GM12864 (cell line): ENCODE measurements around the gene ACP1.
"Not testable (repeated sequence)": the region's sequence is repeated elsewhere in the genome, so short reads cannot be mapped to it uniquely, and the experiment has no call there.

Source experiments
- DNase-seq: peaks from one replicate; pipeline ENCODE4 v3.0.0-alpha.2; 2011; ENCODE audit warnings: low read depth
- H3K4me3 ChIP-seq: 2 replicates; pipeline ENCODE4 v1.5.1; 2011; ENCODE audit warnings: mild to moderate bottlenecking, low read depth, low read length, control low read depth
- CTCF ChIP-seq: IDR thresholded peaks from 2 replicates; pipeline ENCODE4 v1.5.1; 2011; ENCODE audit warnings: low read depth, mild to moderate bottlenecking, moderate library complexity, low read length, control low read depth, inconsistent platforms; ENCODE audit errors: missing control alignments

The ACP1 gene

DNA sequence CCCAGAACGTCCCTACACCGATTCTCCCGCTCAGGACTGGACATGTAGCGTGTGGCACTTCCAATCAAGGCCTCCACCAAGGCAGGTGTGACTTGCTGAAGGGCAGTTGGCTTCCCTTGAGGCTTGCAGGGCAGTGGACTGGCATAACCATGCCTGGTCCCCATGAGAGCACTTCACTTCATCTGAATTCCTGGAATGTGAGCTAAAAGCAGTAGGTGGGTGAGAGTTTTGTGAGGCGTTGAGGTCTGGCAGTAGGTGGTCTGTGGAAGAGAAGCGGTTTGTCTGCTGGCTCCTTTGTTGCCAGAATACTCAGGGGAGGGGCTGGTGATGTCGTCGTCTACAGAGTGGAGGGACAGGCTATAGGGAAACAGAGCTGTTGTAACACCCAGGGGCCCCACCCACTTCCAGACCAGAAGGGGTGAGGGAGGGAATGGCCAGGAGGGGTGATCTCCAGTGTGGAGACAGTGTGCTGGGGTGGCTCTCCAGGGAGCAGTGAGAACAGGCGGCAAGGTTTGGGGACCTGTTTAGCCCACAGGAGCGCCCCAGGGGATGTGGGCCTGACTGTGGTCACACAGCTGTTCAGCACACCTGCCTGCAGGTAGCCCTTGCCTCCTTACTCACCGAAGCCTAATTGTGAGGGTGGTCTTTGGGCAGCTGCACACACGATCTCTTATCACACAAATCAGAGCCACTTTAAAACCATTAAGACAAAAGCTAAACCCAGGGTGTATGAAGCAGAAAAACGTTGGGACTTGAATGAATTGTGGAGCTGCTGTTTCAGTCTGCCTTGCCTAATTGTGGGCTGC, 44.6 kb downstream of the ACP1 start:
- no peak for TF ChIP-seq CTCF
- no peak for DNase-seq
- no peak overlapping the region for H3K4me3 ChIP-seq

- no peak overlapping the region for H3K4me3 ChIP-seq
- TF ChIP-seq CTCF: no peak
- no peak for DNase-seq
Measured at GRCh38 chr2:309954-310510, 45.3 kb downstream of the ACP1 start.

GRCh38 chr2:310994-311393, 46.2 kb downstream of the ACP1 start:
- no peak for TF ChIP-seq CTCF
- no peak overlapping the region for H3K4me3 ChIP-seq
- DNase-seq: no peak

DNA sequence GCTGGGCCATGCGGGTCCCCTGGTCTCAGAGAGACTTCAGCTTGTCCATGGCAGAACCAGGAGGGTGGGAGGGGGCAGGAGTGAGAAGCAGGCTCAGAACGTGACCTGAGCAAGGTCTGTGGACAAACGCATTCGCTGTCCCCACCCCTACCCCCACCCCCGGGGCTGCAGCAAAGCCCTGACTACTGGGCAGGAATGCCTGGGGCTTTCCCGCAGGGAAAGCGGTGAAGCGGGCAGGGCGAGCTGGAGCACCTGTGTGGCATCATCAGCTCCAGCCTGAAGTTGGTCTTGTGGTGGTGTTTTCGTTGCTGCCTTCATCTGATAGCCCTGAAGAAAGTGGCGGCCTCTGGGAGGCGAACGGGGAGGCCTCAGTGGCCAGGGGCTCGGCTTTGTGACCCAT, 49.2 kb downstream of the ACP1 start:
- no peak for TF ChIP-seq CTCF
- no peak for DNase-seq
- no peak overlapping the region for H3K4me3 ChIP-seq

- no peak overlapping the region for H3K4me3 ChIP-seq
- DNase-seq: no peak
- no peak for TF ChIP-seq CTCF
Measured at GRCh38 chr2:314561-315336, 50.0 kb downstream of the ACP1 start.

- not testable (repeated sequence) for H3K4me3 ChIP-seq, DNase-seq
Measured at GRCh38 chr2:315925-316324, 51.2 kb downstream of the ACP1 start.

DNA sequence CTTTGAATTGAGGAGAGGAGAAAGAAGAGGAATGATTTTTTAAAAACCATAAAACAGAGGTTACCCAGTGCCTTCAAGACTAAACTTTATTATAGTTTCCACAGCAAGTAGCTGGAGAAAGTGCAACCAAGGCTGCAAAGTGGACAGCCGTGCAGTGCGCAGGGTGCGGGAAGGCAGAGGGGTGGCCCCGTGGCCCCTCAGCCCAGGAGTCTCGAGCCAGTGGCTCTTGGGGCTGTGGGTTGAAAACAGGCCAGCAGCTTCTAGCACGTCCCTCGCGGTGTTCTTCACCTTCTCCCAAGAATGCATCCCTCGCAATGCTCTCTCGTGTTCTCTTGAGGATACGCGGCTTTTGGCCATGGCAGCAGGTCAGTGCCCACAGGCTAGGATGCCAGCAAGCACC, 51.6 kb downstream of the ACP1 start:
- DNase-seq: no peak
- no peak for TF ChIP-seq CTCF
- no peak overlapping the region for H3K4me3 ChIP-seq
